Hepatocyte (in vitro differentiated cells): Measurements from ENCODE around the gene VPS13D.

Source experiments
- CTCF ChIP-seq: fragments of 200-600 bp; sonication (generic); IDR thresholded peaks from 2 replicates; pipeline ENCODE4 v1.5.1; 2016; ENCODE audit warnings: antibody characterized with exemption, mild to moderate bottlenecking; ENCODE audit not compliant: poor library complexity
- EZH2 ChIP-seq: fragments of 200-600 bp; sonication (generic); IDR thresholded peaks from 2 replicates; pipeline ENCODE4 v1.6.1; 2016; ENCODE audit warnings: antibody characterized with exemption, mild to moderate bottlenecking, borderline replicate concordance
- EZH2phosphoT487 ChIP-seq: fragments of 200-600 bp; sonication (generic); IDR thresholded peaks from one replicate; pipeline ENCODE4 v1.6.1; 2018; ENCODE audit warnings: antibody characterized with exemption, mild to moderate bottlenecking, low read depth, moderate library complexity; ENCODE audit not compliant: unreplicated experiment, severe bottlenecking

- TF ChIP-seq CTCF (no peak), EZH2 (no peak), EZH2phosphoT487 (no peak)
Observed at GRCh38 chr1:12451560-12451900, 221.7 kb downstream of the VPS13D start.
